ENCODE data around the gene COL23A1. TPM values are rescaled to one million over a fixed set of nuclear protein-coding genes. Genes with fewer than 3 reads are reported as not detected.

Gene COL23A1
- total and polyA plus RNA-seq, 2 of the 8 experiments (the other 6 are each of a cell fraction or from before 2014, with no cell fraction given), result 3.1 to 4.7 TPM

GRCh38 chr5:178224403-178224802 lies 365.8 kb downstream of the COL23A1 start:
- ChIA-PET POLR2A (ENCODE audit: partially characterized antibody) (interaction anchor here (1.8 to 21.6 kb wide), 3 partner anchors 9 to 43 kb away, joined by 9 to 507 read pairs (median 18); partner anchors contain the start of genes HNRNPAB and PHYKPL), CTCF (ENCODE audit: partially characterized antibody) (interaction anchor here (0.7 to 1.8 kb wide), 2 partner anchors 10 to 13 kb away, joined by 3 to 7 read pairs; no protein-coding TSS in a partner anchor)
- Histone ChIP-seq H3K79me1 (ENCODE audit: low read depth, low read length) (no peaks in the 10 kb centered on the region; the same call in 1 of the 2 replicates), H2AK5ac (ENCODE audit: low read depth, low read length) (no peak overlapping the region), H3K79me2 (ENCODE audit: control insufficient read depth in 1 of 2, insufficient read depth in 2 of 2, low read length in 2 of 2) (no peaks in the 10 kb centered on the region), H3K23ac (ENCODE audit: insufficient read length) (no peak overlapping the region), H3K56ac (replicated peaks; ENCODE audit: insufficient read length, low read depth, low read length) (no peak overlapping the region), H3K4me2 (ENCODE audit: insufficient read depth in 1 of 2, low read depth in 2 of 2, low read length in 2 of 2) (0 out of 4 replicates have a peak overlapping the region, but pooled peaks of 1 of the 2 experiments have one; percentile 7), H3K27ac (ENCODE audit: low read depth, low read length) (no peak overlapping the region), H3K27me3 (replicated peaks in 1 of 4; ENCODE audit: control insufficient read depth in 3 of 4, extremely low read depth in 1 of 4, insufficient read depth in 3 of 4, low read length in 3 of 4) (no peaks in the 10 kb centered on the region), H2BK120ac (replicated peaks; ENCODE audit: low read depth, low read length) (no peak overlapping the region), H3K9ac (replicated peaks in 1 of 4; ENCODE audit: extremely low read depth in 1 of 4, low read depth in 3 of 4, low read length in 3 of 4) (no peak overlapping the region), H2BK20ac (ENCODE audit: low read length) (no peak overlapping the region), H3K4ac (replicated peaks; ENCODE audit: insufficient read length, low read depth, low read length) (no peak overlapping the region), H3K4me3 (ENCODE audit: extremely low read depth in 1 of 4, insufficient read depth in 2 of 4, low read depth in 3 of 4, low read length in 4 of 4) (no peak overlapping the region), H4K20me1 (replicated peaks in 1 of 2; ENCODE audit: control insufficient read depth in 1 of 2, insufficient read depth in 2 of 2, low read length in 2 of 2) (peaks cover 0 to 19% of the 10 kb centered on the region in 2 experiments), H4K91ac (replicated peaks; ENCODE audit: insufficient read length, low read length) (peak overlapping the region; percentile 67), H3K18ac (ENCODE audit: extremely low read depth, low read length) (no peak overlapping the region), H2BK5ac (ENCODE audit: low read depth, low read length) (no peak overlapping the region; the same call in 1 of the 2 replicates), H3K9me3 (ENCODE audit: insufficient read depth in 2 of 2, low read depth in 1 of 2, low read length in 1 of 2) (no peaks in the 10 kb centered on the region), H2AFZ (ENCODE audit: low read length) (no peak overlapping the region), H3K4me1 (replicated peaks in 1 of 4; ENCODE audit: control insufficient read depth in 3 of 4, insufficient read depth in 4 of 4, low read length in 3 of 4) (peaks cover 0 to 15% (median 9%) of the 10 kb centered on the region in 4 experiments; a peak in 6 of 7 replicates), H4K5ac (ENCODE audit: insufficient read length, low read depth, low read length) (peak overlapping the region; percentile 15), H2BK12ac (ENCODE audit: low read depth, low read length) (no peak overlapping the region), H3K14ac (ENCODE audit: insufficient read length) (no peak overlapping the region), H3K36me3 (ENCODE audit: control insufficient read depth in 2 of 4, insufficient read depth in 4 of 4, low read length in 3 of 4) (peaks cover 2 to 36% (median 15%) of the 10 kb centered on the region in 4 experiments; a peak in 7 of 8 replicates), H3K23me2 (ENCODE audit: low read depth, low read length) (no peaks in the 10 kb centered on the region), H4K8ac (ENCODE audit: extremely low read depth, insufficient read depth, low read length) (no peak overlapping the region), H2BK15ac (ENCODE audit: low read length) (no peak overlapping the region)
- FAIRE-seq (no peak), DNase-seq (ENCODE audit: low read depth in 1 of 2, low spot score in 2 of 2) (no peak)
- WGBS, 2 experiments (ENCODE audit: extremely low coverage in 1 of 2, insufficient coverage in 1 of 2, insufficient read length in 1 of 2, insufficient replicate concordance in 2 of 2, low coverage in 1 of 2, low lambda C conversion rate in 2 of 2, missing lambda C conversion rate in 1 of 2), result 91% methylated on average over 13 of the region's 17 CpGs; no CpG with 5 or more reads in 1 of the 2 experiments
- no peak for TF ChIP-seq ASH2L (IDR thresholded peaks at IDR 0.05; ENCODE audit: low read length)
- no peak for TF ChIP-seq JUN (IDR thresholded peaks at IDR 0.05; ENCODE audit: low read depth, low read length)
- no peak for TF ChIP-seq TBP (IDR thresholded peaks at IDR 0.05; ENCODE audit: low read depth, low read length)
- no peak for TF ChIP-seq EZH2 (IDR thresholded peaks at IDR 0.05; ENCODE audit: low read depth, low read length, severe bottlenecking)
- TF ChIP-seq JUND (IDR thresholded peaks at IDR 0.05; ENCODE audit: low read length), result no peak

All from H1 (cell line).